ENCODE measurements around the gene CHST12. TPM values are rescaled to one million over a fixed set of nuclear protein-coding genes. Genes with fewer than 3 reads are reported as not detected.

The CHST12 gene
- total and polyA plus RNA-seq, 2 of the 4 experiments (the other 2 are of a cell fraction): 3.8 to 27.0 TPM

- no peak overlapping the region for H2AK5ac ChIP-seq (ENCODE audit: low read depth, low read length)
- peaks cover 7% of the 10 kb centered on the region for H3K4me1 ChIP-seq (ENCODE audit: control insufficient read depth, insufficient read depth, low read length)
- POLR2A ChIA-PET (ENCODE audit: unreplicated experiment): no interaction called here
- H3K9me3 ChIP-seq (ENCODE audit: control insufficient read depth, insufficient read depth, low read length): no peaks in the 10 kb centered on the region
- H3K4me2 ChIP-seq (ENCODE audit: low read depth, low read length): no peak overlapping the region
- H3K79me1 ChIP-seq (ENCODE audit: low read depth in 1 of 2, low read length in 2 of 2): no peaks in the 10 kb centered on the region
- no peak overlapping the region for H2AK9ac ChIP-seq (replicated peaks; ENCODE audit: low read depth, low read length, poor library complexity)
- dilution Hi-C loops (cut with HindIII; ENCODE audit: low sequenced_read_pairs, unreplicated experiment): no loop called here
- H2AFZ ChIP-seq (replicated peaks; ENCODE audit: low read length, poor library complexity): no peak overlapping the region
- no peak overlapping the region for H3K27ac ChIP-seq (ENCODE audit: insufficient read depth, low read length)
- H3K4me3 ChIP-seq (ENCODE audit: insufficient read depth, low read depth, low read length): no peak overlapping the region
- H2BK120ac ChIP-seq (ENCODE audit: low read depth, low read length): no peak overlapping the region
- no peaks in the 10 kb centered on the region for H3K36me3 ChIP-seq (ENCODE audit: control insufficient read depth, insufficient read depth, low read length)
- H4K91ac ChIP-seq (ENCODE audit: insufficient read depth, low read depth, low read length): no peak overlapping the region
- DNase-seq (no peak), ATAC-seq (ENCODE audit: low read depth) (no peak)
- H3K4ac ChIP-seq (ENCODE audit: low read depth, low read length): no peak overlapping the region
- in situ Hi-C loops (cut with MboI; ENCODE audit: low sequenced_read_pairs): no loop called here
- 0 out of 2 replicates have a peak, but pooled peaks cover 4% of the 10 kb centered on the region for H3K9me1 ChIP-seq (ENCODE audit: insufficient read depth, low read length)
- H2BK15ac ChIP-seq (ENCODE audit: low read depth, low read length): no peak overlapping the region
- CTCF ChIA-PET: no interaction called here
- no peaks in the 10 kb centered on the region for H4K20me1 ChIP-seq (ENCODE audit: insufficient read depth, low read length)
- H3K56ac ChIP-seq (ENCODE audit: extremely low read depth, insufficient read depth, low read length): no peak overlapping the region
- no peak overlapping the region for H3K18ac ChIP-seq (ENCODE audit: low read depth, low read length)
- no peak overlapping the region for H3K14ac ChIP-seq (replicated peaks; ENCODE audit: low read depth, low read length)
- H3K27me3 ChIP-seq (ENCODE audit: control insufficient read depth, insufficient read depth, low read length): peaks cover 4% of the 10 kb centered on the region; the same call in 1 of the 2 replicates
- no peak overlapping the region for H3K9ac ChIP-seq (ENCODE audit: low read depth, low read length)
- no peak overlapping the region for H3K23ac ChIP-seq (ENCODE audit: low read depth, low read length)
- TF ChIP-seq MAZ (IDR thresholded peaks at IDR 0.05; ENCODE audit: borderline replicate concordance, low read depth, low read length): no peak
- no peak for TF ChIP-seq SMC3 (IDR thresholded peaks at IDR 0.05; ENCODE audit: low read depth, low read length)
- TF ChIP-seq MAFK (IDR thresholded peaks at IDR 0.05; ENCODE audit: low read depth, low read length): no peak
- TF ChIP-seq RFX5 (IDR thresholded peaks at IDR 0.05; ENCODE audit: low read depth, low read length): no peak
- no peak for TF ChIP-seq USF2 (IDR thresholded peaks at IDR 0.05; ENCODE audit: low read depth, low read length)
- no peak for TF ChIP-seq CHD1 (IDR thresholded peaks at IDR 0.05; ENCODE audit: low read depth, low read length)
- TF ChIP-seq BHLHE40 (IDR thresholded peaks at IDR 0.05; ENCODE audit: low read depth, low read length): no peak
- no peak for TF ChIP-seq RCOR1 (IDR thresholded peaks at IDR 0.05; ENCODE audit: insufficient replicate concordance, low read length)
- no peak for TF ChIP-seq FOS (IDR thresholded peaks at IDR 0.05; ENCODE audit: low read depth, low read length)
- TF ChIP-seq CEBPB (IDR thresholded peaks at IDR 0.05; ENCODE audit: low read depth, low read length): no peak
- TF ChIP-seq ELK1 (IDR thresholded peaks at IDR 0.05; ENCODE audit: borderline replicate concordance, low read depth, low read length): no peak
- no peak for TF ChIP-seq MXI1 (IDR thresholded peaks at IDR 0.05; ENCODE audit: borderline replicate concordance, low read depth, low read length)
- no peak for TF ChIP-seq CTCF (conservative IDR thresholded peaks at IDR 0.05; ENCODE audit: low read depth, low read length)
- no peak for TF ChIP-seq RAD21 (IDR thresholded peaks at IDR 0.05; ENCODE audit: low read length)
- no peak for TF ChIP-seq NFE2L2 (IDR thresholded peaks at IDR 0.05; ENCODE audit: low read depth, low read length)
- no peak for TF ChIP-seq POLR2A (IDR thresholded peaks at IDR 0.05; ENCODE audit: low read depth, low read length)
- H2BK5ac ChIP-seq (ENCODE audit: low read depth, low read length, poor library complexity, severe bottlenecking): no peak overlapping the region
- no TSS peak for BruUV-seq (replicated peaks)
- intact Hi-C loops (cut with micrococcal nuclease): no loop called here
- no peak overlapping the region for H2BK20ac ChIP-seq (ENCODE audit: low read depth, low read length)
- no peak overlapping the region for H4K5ac ChIP-seq (ENCODE audit: low read depth, low read length)
- 100% methylated on average over 2 of the region's 2 CpGs; no CpG with 5 or more reads in 1 of the 2 experiments for WGBS, 2 experiments (ENCODE audit: extremely low coverage in 2 of 2, insufficient read length in 1 of 2)
- H4K8ac ChIP-seq (ENCODE audit: low read depth in 2 of 2, low read length in 2 of 2): no peak overlapping the region
Measured at GRCh38 chr7:2492038-2492437, 88.6 kb downstream of the CHST12 start.

Data from IMR-90 (cell line).